Prostate gland (tissue), 2 donors: ENCODE measurements around the gene KIF21A.

ENCODE experiments used
- CTCF ChIP-seq, 4 experiments: fragments of 200-600 bp in 2 of 4; fragments of 450-650 bp in 2 of 4; sonication (generic) in 2 of 4; IDR thresholded peaks; 1 replicate in 3 of 4; 2 replicates in 1 of 4; pipeline ENCODE4 v1.5.1; 2016 to 2019; ENCODE audit warnings: antibody characterized with exemption in 4 of 4, mild to moderate bottlenecking in 2 of 4, moderate library complexity in 2 of 4
- POLR2A ChIP-seq: fragments of 450-650 bp; IDR thresholded peaks from one replicate; pipeline ENCODE4 v1.6.1; 2016; ENCODE audit warnings: antibody characterized with exemption, mild to moderate bottlenecking

DNA sequence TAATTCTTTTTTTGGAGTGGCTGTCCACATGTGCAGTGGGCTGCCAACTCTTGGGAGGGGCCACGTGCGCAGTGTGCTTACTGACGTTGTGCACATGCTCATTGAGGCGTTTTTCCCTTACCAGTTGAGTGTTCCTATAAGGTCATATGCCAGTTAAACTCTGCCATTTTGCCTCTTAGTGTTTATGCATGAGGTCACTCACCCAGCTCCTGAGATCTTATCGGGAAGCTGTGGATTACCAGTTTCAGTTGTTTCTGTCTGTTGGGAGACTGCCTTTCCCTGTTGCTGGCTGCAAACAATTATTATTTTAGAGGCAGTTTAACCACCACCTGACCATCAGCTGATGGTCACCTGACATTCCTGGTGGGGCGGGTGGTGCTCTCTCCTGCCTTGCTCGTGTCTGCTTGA, 16.1 kb upstream of the KIF21A start:
- no peak for TF ChIP-seq POLR2A
- TF ChIP-seq CTCF (IDR thresholded peaks at IDR 0.05) = no peak
